GM12801 (cell line): ENCODE results near the gene IQGAP3.

Source experiments
- TF ChIP-seq, protein P1 (sequence below): IDR thresholded peaks from one replicate; pipeline ENCODE4 v1.5.1; 2011; ENCODE audit warnings: control low read depth; ENCODE audit not compliant: insufficient read length; ENCODE audit errors: extremely low read depth

IQGAP3 gene

GRCh38 chr1:156608036-156608674 is 35.8 kb upstream of the IQGAP3 start:
- TF ChIP-seq, protein P1, sequence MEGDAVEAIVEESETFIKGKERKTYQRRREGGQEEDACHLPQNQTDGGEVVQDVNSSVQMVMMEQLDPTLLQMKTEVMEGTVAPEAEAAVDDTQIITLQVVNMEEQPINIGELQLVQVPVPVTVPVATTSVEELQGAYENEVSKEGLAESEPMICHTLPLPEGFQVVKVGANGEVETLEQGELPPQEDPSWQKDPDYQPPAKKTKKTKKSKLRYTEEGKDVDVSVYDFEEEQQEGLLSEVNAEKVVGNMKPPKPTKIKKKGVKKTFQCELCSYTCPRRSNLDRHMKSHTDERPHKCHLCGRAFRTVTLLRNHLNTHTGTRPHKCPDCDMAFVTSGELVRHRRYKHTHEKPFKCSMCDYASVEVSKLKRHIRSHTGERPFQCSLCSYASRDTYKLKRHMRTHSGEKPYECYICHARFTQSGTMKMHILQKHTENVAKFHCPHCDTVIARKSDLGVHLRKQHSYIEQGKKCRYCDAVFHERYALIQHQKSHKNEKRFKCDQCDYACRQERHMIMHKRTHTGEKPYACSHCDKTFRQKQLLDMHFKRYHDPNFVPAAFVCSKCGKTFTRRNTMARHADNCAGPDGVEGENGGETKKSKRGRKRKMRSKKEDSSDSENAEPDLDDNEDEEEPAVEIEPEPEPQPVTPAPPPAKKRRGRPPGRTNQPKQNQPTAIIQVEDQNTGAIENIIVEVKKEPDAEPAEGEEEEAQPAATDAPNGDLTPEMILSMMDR, result peak; percentile 69

GRCh38 chr1:156602557-156602993 is 30.2 kb upstream of the IQGAP3 start:
- TF ChIP-seq, protein P1, result no peak

- TF ChIP-seq, protein P1, result no peak
Measured at GRCh38 chr1:156601892-156602291, 29.5 kb upstream of the IQGAP3 start.

GRCh38 chr1:156601122-156601830 is 28.9 kb upstream of the IQGAP3 start, which contains the start of gene GPATCH4:
Gene GPATCH4, minus strand, starts transcription at chr1:156601479.
- TF ChIP-seq, protein P1, result no peak

DNA sequence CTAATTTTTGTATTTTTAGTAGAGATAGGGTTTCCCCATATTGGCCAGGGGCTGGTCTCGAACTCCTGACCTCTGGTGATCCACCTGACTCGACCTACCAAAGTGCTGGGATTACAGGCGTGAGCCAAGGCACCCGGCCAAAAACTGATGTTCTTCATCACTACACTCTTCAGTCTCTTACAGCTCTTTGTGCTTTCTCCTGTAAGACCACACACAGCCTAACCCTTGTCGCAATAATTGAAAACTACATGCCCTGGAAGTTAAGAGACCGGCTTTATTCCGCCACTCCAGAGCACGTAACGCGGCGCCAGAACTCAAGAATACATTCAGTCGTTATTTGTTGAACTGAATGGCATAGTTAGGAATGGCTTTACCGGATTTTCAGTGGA is 28.4 kb upstream of the IQGAP3 start:
- TF ChIP-seq, protein P1, result no peak

GRCh38 chr1:156599811-156600210 is 27.4 kb upstream of the IQGAP3 start:
- TF ChIP-seq, protein P1, result no peak

DNA sequence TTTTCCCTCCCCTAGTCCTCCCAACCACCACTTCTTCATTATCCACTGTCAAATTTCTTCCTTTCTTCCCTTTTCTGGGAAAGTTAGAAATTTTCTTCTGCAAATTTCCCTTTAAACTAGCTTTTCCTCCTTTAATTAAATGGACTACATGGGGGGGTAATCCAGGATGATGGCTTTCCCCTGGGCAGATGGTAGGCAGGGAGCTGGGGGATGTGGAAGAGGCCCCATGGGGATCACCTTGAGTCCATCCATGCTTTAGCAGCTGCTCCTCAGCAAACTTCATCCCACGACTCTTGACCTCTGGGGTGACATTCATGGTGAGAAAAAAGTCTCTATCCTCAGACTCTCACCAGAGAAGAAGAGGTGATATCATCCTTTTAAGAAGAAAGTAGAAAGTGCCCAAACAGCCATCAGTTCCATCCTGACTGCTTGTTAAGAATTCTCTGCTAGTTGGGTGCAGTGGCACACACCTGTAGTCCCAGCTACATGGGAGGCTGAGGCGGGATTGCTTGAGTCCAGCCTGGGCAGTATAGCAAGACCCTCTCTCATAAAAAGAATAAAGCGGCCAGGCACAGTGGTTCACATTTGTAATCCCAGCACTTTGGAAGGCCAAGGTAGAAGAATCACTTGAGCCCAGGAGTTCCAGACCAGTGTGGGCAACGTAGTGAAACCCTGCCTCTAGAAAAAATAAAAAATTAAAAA is 26.5 kb upstream of the IQGAP3 start:
- TF ChIP-seq, protein P1, result no peak
